H7 (cell line): ENCODE data around the gene ANKRD12. TPM values are rescaled to one million over a fixed set of nuclear protein-coding genes. Genes with fewer than 3 reads are reported as not detected.
"Not testable (repeated sequence)": the region's sequence is repeated elsewhere in the genome, so short reads cannot be mapped to it uniquely, and the experiment has no call there.

ENCODE experiments used
- DNase-seq: peaks from one replicate; pipeline ENCODE4 v3.0.0; 2012
- H3K27me3 ChIP-seq: 2 replicates; pipeline ENCODE4 v1.6.0; 2011; ENCODE audit warnings: mild to moderate bottlenecking, low read length; ENCODE audit not compliant: control insufficient read depth, insufficient read depth
- H3K36me3 ChIP-seq: replicated peaks from 2 replicates; pipeline ENCODE4 v1.5.1; 2011; ENCODE audit warnings: low read length; ENCODE audit not compliant: control insufficient read depth, insufficient read depth
- H3K4me3 ChIP-seq: 2 replicates; pipeline ENCODE4 v1.5.1; 2011; ENCODE audit warnings: low read depth, mild to moderate bottlenecking, control low read depth, low read length, moderate library complexity; ENCODE audit not compliant: insufficient read depth
- total RNA-seq: library from RNA; depleted of rRNA; stranded (reverse); fragments of >200 nt; shearing (Covaris generic); gene quantifications from 2 replicates; pipeline ENCODE4 v1.2.3, GENCODE V29; 2014

ANKRD12 gene
- total RNA-seq, 1 experiment from 2014 or later: 3.2 TPM

DNA sequence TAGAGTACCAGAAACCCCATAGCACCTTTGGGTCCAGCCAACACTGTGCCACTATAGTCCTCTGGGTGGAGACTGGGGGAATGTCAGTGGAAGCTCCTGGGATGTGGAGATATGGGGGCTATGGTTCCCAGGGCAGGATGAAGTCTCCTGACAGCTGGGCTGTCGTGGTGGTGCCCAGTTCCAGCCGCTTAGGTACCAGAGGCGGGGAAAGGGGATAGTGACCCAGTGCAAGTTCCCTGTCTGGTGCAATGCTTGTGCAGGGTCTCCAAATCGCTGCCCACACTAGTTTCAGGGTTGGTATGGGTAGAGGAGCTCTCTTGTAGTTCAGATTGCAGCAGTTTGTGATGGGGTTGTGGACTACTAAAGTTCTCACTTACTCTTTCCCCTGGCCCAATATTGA, 97.9 kb downstream of the ANKRD12 start:
- no peak overlapping the region for H3K4me3 ChIP-seq
- no peak for DNase-seq
- H3K27me3 ChIP-seq: no peaks in the 10 kb centered on the region
- H3K36me3 ChIP-seq: no peaks in the 10 kb centered on the region

DNA sequence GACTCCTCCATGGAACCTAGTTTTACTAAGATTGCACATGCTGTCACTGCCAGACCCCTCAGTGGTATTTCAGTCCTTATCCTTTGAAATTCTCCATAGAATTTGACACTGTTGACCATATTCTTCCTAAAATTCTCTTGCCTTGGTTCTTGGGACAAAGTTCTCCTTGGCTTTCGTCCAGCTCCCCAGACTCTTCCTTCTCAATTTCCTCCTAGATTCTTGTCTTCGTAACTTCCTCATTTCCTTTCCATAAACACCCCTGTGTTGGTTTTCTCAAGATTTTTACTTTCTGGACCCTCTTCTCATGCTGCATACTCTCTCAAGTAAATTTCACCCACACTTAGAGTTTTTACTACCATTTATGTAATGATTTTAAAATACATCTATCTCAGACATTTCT, 101.4 kb downstream of the ANKRD12 start:
- no peak overlapping the region for H3K4me3 ChIP-seq
- DNase-seq: no peak
- H3K27me3 ChIP-seq: no peaks in the 10 kb centered on the region
- H3K36me3 ChIP-seq: no peaks in the 10 kb centered on the region

DNA sequence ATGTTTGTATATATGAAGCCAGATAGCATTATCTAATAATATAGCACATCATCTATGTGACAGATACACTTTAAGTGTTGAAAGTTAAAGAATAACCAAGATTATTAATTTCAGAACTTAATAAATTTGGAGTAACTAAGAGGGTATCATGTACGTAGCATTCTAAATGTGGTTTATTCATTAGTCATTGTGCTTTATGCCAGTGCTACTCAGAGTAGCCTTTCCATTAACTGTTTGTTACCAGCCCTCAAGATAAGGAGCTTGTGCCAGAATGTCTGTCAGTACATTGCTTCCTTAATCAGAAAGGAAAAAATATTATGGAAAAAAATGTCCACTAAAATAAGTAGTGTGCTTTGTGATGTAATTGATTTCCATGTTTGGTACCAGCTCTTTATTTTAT, 103.1 kb downstream of the ANKRD12 start:
- no peak for DNase-seq
- no peaks in the 10 kb centered on the region for H3K27me3 ChIP-seq
- no peaks in the 10 kb centered on the region for H3K36me3 ChIP-seq
- no peak overlapping the region for H3K4me3 ChIP-seq

DNA sequence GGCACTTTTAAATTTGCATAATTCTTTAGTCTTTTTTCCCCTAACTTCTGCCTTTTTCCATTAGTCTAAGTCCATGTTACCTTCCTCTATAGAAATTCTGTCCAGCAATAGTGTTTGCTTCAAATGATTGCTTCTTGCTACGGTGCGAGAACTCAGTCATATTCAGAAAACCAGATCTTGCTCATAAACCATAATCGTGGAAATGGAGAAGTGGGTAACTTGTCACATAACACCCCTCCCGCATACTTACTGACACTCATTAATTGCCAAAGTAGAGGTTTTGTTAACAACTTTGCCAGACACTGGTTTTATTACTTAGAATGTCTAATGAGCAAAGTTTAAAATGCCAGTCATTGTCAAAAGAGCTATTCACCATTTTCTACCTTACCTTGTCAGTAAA, 103.7 kb downstream of the ANKRD12 start:
- Histone ChIP-seq H3K36me3 (no peaks in the 10 kb centered on the region), H3K4me3 (no peak overlapping the region), H3K27me3 (no peaks in the 10 kb centered on the region)
- no peak for DNase-seq

DNA sequence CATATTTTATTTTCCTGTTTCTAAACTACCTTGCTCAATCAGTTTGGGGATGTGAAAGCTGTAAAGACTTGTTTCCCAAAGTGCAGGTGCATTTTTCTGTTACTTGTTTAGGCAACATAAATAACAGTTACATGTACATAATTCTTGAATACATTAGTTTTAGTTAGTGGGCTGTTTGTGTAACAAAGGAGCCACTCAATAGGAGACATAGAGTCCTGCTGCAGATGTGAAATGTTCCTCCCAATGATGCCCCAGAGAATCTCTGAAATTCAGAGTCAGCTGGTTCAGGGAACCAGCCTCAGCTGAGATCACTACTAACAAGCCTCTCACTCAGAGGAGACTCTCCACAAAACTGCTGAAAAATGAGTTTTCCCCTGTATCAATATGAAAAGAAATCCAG, 106.4 kb downstream of the ANKRD12 start:
- DNase-seq: no peak
- Histone ChIP-seq H3K36me3 (no peaks in the 10 kb centered on the region), H3K4me3 (no peak overlapping the region), H3K27me3 (no peaks in the 10 kb centered on the region)

DNA sequence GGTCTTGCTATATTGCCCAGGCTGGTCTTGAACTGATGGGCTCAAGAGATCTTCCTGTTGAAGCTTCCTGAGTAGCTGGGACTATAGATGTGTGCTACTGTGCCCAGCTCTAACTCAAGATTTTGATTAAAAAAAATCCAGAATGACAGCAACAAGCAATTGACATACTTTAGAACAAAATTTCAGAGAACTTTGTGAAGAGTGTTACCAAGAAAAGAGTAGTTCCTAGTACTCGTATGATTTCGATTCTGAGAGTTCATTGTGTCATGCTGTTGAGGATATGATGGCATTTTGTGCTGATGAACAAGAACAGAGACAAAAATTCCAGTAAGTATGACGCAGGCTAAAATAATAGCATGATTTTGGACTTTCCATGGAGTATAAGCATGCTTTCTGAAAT, 107.8 kb downstream of the ANKRD12 start:
- H3K4me3 ChIP-seq: no peak overlapping the region
- H3K36me3 ChIP-seq: no peaks in the 10 kb centered on the region
- no peak for DNase-seq
- no peaks in the 10 kb centered on the region for H3K27me3 ChIP-seq

DNA sequence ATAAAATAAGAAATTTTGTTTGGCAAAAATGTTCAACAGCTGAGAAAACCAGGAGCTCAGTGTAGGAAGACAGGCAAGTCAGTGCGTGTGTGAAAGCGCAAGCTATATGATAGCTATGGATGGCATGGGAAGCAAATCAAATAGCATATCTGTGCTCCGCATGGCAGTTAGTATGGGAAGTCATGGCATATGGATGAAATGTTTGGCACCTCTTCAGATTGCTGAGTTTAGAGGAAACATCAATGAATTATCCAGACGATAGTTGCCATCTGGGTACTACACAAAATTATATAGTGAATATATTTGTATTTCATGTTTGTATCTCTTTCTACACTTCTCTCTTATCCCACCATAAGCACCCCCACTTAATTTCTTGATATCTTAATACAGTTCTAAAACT, 112.1 kb downstream of the ANKRD12 start:
- H3K27me3 ChIP-seq: no peaks in the 10 kb centered on the region
- no peak for DNase-seq

DNA sequence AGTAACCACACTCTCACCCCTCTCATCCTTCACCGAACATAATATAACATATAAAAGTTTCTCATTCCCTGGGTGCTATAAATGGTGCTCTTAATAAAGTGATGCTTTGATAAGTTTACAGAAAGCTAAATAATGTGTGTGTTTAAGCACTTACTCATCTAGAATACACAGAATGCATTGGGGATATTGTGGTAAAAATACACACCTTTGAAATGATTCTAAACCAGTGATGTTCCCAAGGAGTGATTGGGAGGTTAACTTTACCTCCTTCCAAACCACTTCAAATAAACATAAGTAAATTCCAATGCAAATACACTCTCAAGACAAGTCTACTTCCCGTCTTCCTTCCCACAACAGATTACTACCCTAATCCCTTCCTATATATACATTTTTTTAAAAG, 112.7 kb downstream of the ANKRD12 start:
- H3K4me3 ChIP-seq: no peak overlapping the region
- DNase-seq: no peak
- H3K27me3 ChIP-seq: no peaks in the 10 kb centered on the region
- no peaks in the 10 kb centered on the region for H3K36me3 ChIP-seq

More for the DNA sequence above, 112.1 kb downstream of the ANKRD12 start:
- H3K36me3 ChIP-seq: no peaks in the 10 kb centered on the region
- H3K4me3 ChIP-seq: no peak overlapping the region

DNA sequence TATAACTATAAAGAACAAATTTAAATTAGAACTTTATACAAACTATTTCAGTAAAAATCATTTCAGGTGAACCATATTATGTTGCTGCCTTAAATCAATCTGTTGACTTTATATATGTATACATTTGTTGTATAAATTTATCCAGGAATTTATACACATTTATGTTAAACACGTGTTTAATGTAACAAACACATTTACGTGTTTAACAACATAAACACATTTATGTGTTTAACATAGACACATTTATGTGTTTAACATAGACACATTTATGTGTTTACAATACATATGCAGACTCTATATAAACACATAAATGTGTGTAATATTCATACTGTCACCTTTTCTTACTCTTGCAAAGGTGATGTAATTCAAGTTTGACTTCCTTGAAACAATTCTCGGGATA, 122.6 kb downstream of the ANKRD12 start:
- DNase-seq: no peak
- Histone ChIP-seq H3K27me3 (no peaks in the 10 kb centered on the region), H3K36me3 (no peaks in the 10 kb centered on the region), H3K4me3 (no peak overlapping the region)

DNA sequence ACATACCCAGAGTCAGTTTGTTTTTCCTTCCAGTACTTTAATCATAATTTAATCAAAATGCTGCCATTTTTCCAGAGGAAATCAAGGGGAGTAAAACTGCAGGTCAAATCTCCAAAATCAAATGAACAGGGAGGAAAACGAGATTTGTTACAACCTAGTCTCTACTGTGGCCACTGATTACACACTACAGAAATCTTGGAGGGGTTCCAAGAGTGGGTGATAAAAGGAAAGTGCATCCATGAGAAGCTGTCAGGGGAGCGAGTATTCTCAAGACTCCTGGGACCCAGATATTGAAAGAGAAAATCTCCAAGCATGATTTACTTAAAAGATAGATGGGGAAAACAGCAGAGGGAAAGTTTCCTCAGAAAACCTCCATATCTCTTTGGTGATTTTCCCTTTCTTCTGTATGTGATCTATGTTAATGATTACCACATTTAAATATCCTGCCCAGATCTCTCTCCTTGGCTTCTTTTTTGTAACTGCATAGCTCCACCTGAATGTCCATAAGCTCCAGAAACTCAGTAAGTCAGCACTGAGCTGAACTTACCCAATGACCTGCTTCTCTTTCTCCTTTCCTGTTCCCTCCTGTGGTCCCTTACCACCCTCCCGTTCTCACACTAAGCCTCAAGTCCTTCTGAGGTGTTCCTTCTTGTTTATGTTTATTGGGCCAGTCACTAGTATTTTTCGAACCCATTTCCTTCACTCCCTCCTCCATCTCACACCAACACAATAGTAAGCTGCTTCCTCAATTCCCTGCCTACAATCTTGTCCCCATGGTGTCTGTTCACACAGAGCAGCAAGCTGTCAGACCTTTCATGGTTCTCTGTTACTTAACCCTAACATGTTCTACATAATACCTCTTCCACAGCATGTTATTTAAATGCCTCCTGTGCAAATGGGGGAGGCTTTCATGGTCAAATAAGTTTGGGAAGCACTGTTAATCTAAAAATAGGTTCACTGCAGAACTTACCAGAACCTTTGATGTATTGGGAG, 124.1 kb downstream of the ANKRD12 start:
- no peaks in the 10 kb centered on the region for H3K36me3 ChIP-seq
- H3K4me3 ChIP-seq: no peak overlapping the region
- no peaks in the 10 kb centered on the region for H3K27me3 ChIP-seq
- no peak for DNase-seq

DNA sequence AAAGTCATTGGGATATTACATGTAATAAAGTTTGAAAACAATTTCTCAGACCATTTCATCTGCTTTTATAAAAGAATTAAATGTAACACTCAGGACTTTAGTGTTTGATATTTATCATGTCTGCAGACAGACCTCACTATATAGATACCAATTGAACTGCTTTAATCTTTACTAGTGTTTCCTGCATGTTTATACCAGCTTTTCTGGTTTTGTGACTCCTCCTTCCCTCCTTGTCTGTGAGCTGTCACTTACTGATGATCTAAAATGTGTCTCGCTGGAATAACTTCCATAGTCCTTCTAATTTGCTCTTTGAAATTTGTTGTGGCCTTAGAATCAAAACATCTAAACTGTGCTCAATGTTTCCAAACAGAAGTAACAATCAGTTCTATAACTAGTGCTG, 126.7 kb downstream of the ANKRD12 start:
- no peaks in the 10 kb centered on the region for H3K27me3 ChIP-seq
- no peak for DNase-seq
- H3K36me3 ChIP-seq: no peaks in the 10 kb centered on the region
- H3K4me3 ChIP-seq: no peak overlapping the region

DNA sequence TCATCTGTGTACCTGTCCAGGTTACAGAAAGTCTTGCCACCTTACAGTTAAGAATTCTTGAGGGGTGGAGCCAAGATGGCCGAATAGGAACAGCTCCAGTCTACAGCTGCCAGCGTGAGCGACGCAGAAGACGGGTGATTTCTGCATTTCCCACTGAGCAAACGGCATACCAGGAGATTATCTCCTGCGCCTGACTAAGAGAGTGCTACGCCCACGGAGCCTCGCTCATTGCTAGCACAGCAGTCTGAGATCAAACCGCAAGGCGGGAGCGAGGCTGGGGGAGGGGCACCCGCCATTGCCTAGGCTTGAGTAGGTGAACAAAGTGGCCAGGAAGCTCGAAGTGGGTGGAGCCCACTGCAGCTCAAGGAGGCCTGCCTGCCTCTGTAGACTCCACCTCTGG, 128.2 kb downstream of the ANKRD12 start:
- not testable (repeated sequence) for H3K36me3 ChIP-seq, H3K27me3 ChIP-seq, DNase-seq
- H3K4me3 ChIP-seq: peak overlapping the region; percentile 40

DNA sequence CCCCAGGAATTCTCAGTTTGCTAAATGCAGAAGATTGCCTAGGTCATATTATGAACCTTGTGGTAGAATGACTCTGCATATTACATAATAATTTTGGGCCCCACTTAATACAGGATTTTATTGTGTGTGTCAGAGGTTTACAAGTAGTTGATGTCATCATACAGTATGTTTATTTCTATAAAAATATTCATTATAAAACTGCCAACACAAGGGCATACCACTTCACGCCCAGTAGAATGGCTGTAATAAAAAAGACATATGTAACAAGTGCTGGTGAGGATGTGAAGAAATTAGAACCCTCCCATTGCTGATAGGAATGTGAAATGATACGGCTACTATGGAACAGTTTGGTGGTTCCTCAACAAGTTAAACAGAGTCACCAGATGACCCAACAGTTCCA, 136.6 kb downstream of the ANKRD12 start:
- no peaks in the 10 kb centered on the region; the same call in 1 of the 2 replicates for H3K36me3 ChIP-seq
- H3K4me3 ChIP-seq: no peak overlapping the region
- H3K27me3 ChIP-seq: no peaks in the 10 kb centered on the region
- no peak for DNase-seq

DNA sequence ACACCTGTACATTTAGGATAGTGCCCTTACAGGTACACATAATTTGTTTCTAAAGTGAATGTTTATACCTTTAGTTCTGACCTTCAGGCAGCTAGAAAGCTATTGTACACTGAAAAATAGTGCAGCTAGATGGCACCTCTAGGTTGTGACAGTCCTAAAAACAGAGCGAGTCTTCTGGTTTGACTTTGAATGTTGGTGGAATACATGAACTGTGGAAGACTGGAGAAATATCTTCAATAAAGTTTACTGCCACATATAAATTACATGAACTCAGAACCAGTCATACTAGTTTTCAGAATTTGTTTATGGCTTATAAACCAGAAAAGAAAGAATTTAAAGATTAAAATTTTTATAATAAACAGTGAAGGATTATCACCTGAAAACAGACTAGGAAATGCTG, 139.3 kb downstream of the ANKRD12 start:
- no peaks in the 10 kb centered on the region for H3K27me3 ChIP-seq
- no peaks in the 10 kb centered on the region; the same call in 1 of the 2 replicates for H3K36me3 ChIP-seq
- no peak overlapping the region for H3K4me3 ChIP-seq
- DNase-seq: no peak

DNA sequence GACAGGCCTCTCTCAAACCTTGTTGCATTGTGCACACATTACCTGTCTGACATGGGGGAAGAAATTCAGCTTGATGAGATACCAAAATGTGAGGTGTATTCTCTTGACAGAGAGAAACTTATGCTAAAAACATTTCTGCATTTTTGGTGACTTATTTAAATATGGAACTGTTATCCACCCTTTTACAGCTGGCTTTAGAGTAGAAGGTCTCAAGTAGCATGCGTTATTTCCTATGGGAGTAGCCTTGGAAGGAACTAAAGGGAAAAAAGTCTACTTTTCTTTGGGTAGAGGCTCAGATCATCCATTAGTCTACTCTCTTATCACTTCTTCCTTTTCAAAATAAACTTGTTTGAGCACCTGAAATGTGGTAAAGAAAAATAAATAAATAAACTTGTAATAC, 141.4 kb downstream of the ANKRD12 start:
- Histone ChIP-seq H3K4me3 (no peak overlapping the region), H3K36me3 (no peaks in the 10 kb centered on the region; the same call in 1 of the 2 replicates), H3K27me3 (no peaks in the 10 kb centered on the region)
- DNase-seq: no peak
